Spleen (tissue), 7 donors: ENCODE results near the gene TMEM92.

Experiments used
- POLR2A ChIP-seq, 3 donors: fragments of 450-650 bp; IDR thresholded peaks; one replicate each; pipeline ENCODE4 v1.5.1; 2017; ENCODE audit warnings: antibody characterized with exemption in 3 of 3, mild to moderate bottlenecking in 1 of 3
- TF ChIP-seq, protein P1 (sequence below), 11 experiments: fragments of 200-600 bp in 7 of 11; fragments of 450-650 bp in 4 of 11; sonication (generic) in 4 of 11; IDR thresholded peaks in 8 of 11; conservative IDR thresholded peaks in 3 of 11; 1 replicate in 7 of 11; 2 replicates in 4 of 11; pipeline versions ENCODE4 v1.4.0 to v1.8.0; 2016 to 2021; ENCODE audit warnings: antibody characterized with exemption in 11 of 11, inconsistent platforms in 4 of 11, mild to moderate bottlenecking in 1 of 11
- donor health status: DM: no; HTN: no; CAD: no; lungs with moderate emphysema.
- donor health status: DM: no; HTN: no; CAD: no.
- donor health status: DM: no; HTN: no; CAD: no.

DNA sequence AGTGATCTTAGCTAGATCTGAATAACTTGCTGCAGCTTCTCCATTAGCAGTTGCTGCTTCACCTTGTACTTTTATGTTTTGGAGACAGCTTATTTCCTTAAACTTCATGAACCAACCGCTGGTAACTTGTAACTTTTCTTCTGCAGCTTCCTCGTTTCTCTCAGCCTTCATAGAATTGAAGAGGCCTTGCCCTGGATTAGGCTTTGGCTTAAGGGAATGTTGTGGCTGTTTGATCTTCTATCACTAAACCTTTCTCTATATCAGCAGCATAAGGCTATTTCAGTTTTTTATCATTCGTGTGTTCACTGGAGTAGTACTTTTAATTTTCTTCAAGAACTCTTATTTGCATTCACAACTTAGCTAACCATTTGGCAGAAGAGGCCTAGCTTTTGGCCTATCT is 21.5 kb upstream of the TMEM92 start:
- TF ChIP-seq, protein P1, sequence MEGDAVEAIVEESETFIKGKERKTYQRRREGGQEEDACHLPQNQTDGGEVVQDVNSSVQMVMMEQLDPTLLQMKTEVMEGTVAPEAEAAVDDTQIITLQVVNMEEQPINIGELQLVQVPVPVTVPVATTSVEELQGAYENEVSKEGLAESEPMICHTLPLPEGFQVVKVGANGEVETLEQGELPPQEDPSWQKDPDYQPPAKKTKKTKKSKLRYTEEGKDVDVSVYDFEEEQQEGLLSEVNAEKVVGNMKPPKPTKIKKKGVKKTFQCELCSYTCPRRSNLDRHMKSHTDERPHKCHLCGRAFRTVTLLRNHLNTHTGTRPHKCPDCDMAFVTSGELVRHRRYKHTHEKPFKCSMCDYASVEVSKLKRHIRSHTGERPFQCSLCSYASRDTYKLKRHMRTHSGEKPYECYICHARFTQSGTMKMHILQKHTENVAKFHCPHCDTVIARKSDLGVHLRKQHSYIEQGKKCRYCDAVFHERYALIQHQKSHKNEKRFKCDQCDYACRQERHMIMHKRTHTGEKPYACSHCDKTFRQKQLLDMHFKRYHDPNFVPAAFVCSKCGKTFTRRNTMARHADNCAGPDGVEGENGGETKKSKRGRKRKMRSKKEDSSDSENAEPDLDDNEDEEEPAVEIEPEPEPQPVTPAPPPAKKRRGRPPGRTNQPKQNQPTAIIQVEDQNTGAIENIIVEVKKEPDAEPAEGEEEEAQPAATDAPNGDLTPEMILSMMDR (IDR thresholded peaks at IDR 0.05 in 8 of 11, conservative IDR thresholded peaks at IDR 0.05 in 3 of 11) = no peak
- no peak for TF ChIP-seq POLR2A (IDR thresholded peaks at IDR 0.05)
